Measurements from ENCODE around the gene MEGF6. TPM values are rescaled to one million over a fixed set of nuclear protein-coding genes. Genes with fewer than 3 reads are reported as not detected.

MEGF6 gene
- total and polyA plus RNA-seq, 2 experiments from 2014 or later = 11.6 to 21.9 TPM

DNA sequence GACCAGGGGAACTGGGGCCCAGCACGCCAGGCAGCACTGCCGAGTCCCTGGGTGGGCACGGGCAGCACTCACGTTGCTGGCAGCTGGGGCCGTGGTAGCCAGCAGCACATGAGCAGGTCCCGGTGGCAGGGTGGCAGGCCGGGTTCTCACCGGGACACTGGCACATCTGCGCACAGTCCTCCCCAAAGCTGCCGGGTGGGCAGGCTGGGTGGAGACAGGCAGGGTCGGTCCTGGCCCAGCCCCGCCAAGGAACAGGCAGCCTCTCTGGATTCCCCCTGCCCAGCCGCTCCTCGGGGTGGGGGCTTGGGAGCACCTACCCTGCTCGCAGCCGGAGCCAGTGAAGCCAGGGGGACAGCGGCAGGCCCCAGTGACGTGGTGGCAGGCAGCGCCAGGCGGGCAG is 114.4 kb downstream of the MEGF6 start:
- no peaks in the 10 kb centered on the region for H4K20me1 ChIP-seq (ENCODE audit: insufficient read depth, poor library complexity, severe bottlenecking)
- H3K79me2 ChIP-seq = no peaks in the 10 kb centered on the region
- no peak overlapping the region for H3K4me2 ChIP-seq
- no peaks in the 10 kb centered on the region for H3K9me3 ChIP-seq (ENCODE audit: low read depth)
- TF ChIP-seq, protein P1, sequence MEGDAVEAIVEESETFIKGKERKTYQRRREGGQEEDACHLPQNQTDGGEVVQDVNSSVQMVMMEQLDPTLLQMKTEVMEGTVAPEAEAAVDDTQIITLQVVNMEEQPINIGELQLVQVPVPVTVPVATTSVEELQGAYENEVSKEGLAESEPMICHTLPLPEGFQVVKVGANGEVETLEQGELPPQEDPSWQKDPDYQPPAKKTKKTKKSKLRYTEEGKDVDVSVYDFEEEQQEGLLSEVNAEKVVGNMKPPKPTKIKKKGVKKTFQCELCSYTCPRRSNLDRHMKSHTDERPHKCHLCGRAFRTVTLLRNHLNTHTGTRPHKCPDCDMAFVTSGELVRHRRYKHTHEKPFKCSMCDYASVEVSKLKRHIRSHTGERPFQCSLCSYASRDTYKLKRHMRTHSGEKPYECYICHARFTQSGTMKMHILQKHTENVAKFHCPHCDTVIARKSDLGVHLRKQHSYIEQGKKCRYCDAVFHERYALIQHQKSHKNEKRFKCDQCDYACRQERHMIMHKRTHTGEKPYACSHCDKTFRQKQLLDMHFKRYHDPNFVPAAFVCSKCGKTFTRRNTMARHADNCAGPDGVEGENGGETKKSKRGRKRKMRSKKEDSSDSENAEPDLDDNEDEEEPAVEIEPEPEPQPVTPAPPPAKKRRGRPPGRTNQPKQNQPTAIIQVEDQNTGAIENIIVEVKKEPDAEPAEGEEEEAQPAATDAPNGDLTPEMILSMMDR (IDR thresholded peaks at IDR 0.05; ENCODE audit: poor library complexity) = no peak
- TF ChIP-seq EZH2 (IDR thresholded peaks at IDR 0.05; ENCODE audit: borderline replicate concordance) (no peak), EZH2phosphoT487 (IDR thresholded peaks at IDR 0.05; ENCODE audit: low read depth, severe bottlenecking, unreplicated experiment) (no peak)
- H3K9me2 ChIP-seq (replicated peaks; ENCODE audit: insufficient read depth) = no peaks in the 10 kb centered on the region
- H3K27ac ChIP-seq = no peak overlapping the region
- H3K4me1 ChIP-seq (ENCODE audit: insufficient read depth) = no peaks in the 10 kb centered on the region
- no peak overlapping the region for H2AFZ ChIP-seq
- H3K4me3 ChIP-seq = no peak overlapping the region
- no peaks in the 10 kb centered on the region for H3K36me3 ChIP-seq (replicated peaks; ENCODE audit: insufficient read depth, low read depth)
- no peaks in the 10 kb centered on the region for H3K27me3 ChIP-seq
- no peak for DNase-seq (ENCODE audit: low spot score)
- WGBS (ENCODE audit: low lambda C conversion rate, missing lambda C conversion rate) = 96% methylated on average over 20 of the region's 20 CpGs

DNA sequence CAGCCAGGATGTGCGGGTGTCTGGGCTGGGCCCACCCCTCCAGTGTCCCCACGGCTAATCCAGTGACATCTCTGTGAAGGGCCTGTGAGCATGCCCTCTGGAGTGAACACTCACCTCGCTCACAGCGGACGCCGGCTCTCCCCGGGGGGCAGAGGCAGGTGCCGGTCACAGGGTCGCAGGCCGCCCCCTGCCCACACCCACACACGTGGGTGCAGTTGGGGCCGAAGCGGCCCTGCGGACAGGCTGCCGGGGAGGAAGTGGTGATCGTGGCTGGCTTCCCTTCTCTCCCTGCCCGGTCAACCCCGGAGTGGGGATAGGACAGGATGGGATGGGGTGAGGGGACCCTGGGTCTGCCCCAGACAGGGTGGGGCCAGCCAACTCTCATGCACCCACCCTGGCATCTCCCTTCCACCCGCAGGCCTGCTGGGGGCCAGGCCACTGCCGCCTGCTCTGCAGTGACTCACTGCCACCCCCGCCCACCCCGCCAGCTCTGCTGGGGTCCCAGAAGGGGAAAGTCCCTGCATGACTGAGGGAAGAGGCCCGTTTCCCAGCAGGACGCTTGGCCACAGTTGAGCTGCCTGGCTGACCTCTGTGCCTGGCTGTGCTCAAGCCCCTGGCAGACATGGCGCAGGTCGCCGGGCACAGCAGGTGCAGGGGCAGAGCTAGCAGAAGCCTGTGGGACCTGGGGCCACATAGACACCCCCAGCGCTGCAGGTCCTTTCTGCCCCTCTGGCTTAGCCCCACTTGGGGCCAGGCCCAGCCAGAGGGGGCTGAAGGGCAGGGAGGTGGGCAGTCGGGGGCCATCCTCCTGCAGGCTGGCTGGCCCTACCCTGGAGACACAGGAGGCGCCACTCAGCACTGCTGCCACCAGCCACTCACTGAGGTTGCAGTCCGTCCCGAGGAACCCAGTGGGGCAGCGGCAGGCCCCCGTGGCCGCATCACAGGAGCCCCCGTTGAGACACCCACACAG is 115.2 kb downstream of the MEGF6 start:
- TF ChIP-seq, protein P1 (IDR thresholded peaks at IDR 0.05; ENCODE audit: poor library complexity) = no peak
- TF ChIP-seq EZH2phosphoT487 (IDR thresholded peaks at IDR 0.05; ENCODE audit: low read depth, severe bottlenecking, unreplicated experiment) = no peak
- no peak for TF ChIP-seq EZH2 (IDR thresholded peaks at IDR 0.05; ENCODE audit: borderline replicate concordance)
- H3K79me2 ChIP-seq = no peaks in the 10 kb centered on the region
- H3K27me3 ChIP-seq = no peaks in the 10 kb centered on the region
- H3K4me2 ChIP-seq = no peak overlapping the region
- no peak for DNase-seq (ENCODE audit: low spot score)
- H4K20me1 ChIP-seq (ENCODE audit: insufficient read depth, poor library complexity, severe bottlenecking) = no peaks in the 10 kb centered on the region
- H3K4me3 ChIP-seq = no peak overlapping the region
- 97% methylated on average over 30 of the region's 36 CpGs for WGBS (ENCODE audit: low lambda C conversion rate, missing lambda C conversion rate)
- no peaks in the 10 kb centered on the region for H3K9me2 ChIP-seq (replicated peaks; ENCODE audit: insufficient read depth)
- H3K27ac ChIP-seq = no peak overlapping the region
- H2AFZ ChIP-seq = no peak overlapping the region
- no peaks in the 10 kb centered on the region for H3K36me3 ChIP-seq (replicated peaks; ENCODE audit: insufficient read depth, low read depth)
- H3K9me3 ChIP-seq (ENCODE audit: low read depth) = no peaks in the 10 kb centered on the region
- H3K4me1 ChIP-seq (ENCODE audit: insufficient read depth) = no peaks in the 10 kb centered on the region

DNA sequence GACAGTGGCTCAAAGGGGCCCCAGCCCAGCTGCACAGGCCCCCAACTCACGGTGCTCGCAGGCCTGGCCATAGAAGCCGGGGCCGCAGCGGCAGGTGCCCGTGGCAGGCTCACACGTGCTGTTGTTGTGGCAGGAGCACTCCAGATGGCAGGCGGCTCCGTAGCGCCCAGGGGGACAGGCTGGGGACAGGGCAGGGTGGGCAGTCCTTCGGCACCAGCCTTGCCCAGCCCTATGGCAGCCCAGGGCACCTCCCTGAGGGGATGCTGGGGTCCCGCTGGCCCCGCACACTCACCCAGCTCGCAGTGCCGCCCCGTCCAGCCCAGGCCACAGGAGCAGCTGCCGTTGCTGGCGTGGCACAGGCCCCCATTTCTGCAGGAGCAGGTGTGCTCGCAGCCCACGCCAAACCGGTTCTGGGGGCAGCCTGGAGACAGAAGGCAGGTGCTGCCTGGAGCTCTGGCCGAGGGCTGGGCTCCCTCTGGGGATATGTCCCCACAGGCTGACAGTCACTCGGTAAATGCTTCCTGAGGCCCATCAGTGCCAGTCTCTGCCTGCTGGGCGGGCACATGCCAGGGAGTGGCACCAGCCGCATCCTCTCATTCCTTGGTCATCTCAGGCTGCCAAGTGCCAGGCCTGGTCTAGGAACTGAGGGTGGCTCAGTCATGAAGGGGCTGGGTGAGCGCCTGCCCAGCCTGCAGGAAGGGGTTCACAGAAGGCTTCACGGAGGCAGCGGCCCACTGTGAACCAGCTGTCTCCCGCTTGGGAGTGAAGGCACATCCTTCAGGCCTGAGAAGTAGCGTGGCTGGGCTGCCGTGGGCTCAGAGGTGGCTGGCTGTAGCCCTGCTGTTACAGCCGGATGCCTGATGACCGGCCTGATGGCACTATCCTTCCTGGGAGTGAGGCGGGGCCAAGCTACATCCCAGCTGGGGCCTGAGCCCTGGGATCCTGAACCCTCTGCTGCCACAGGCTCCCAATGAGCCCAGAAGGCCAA is 116.7 kb downstream of the MEGF6 start:
- Histone ChIP-seq H3K79me2 (no peaks in the 10 kb centered on the region), H3K4me3 (no peak overlapping the region), H3K9me2 (replicated peaks; ENCODE audit: insufficient read depth) (no peaks in the 10 kb centered on the region), H3K4me1 (ENCODE audit: insufficient read depth) (no peaks in the 10 kb centered on the region), H3K9me3 (ENCODE audit: low read depth) (no peaks in the 10 kb centered on the region), H2AFZ (no peak overlapping the region), H4K20me1 (ENCODE audit: insufficient read depth, poor library complexity, severe bottlenecking) (no peaks in the 10 kb centered on the region), H3K4me2 (no peak overlapping the region), H3K27me3 (no peaks in the 10 kb centered on the region), H3K27ac (no peak overlapping the region), H3K36me3 (replicated peaks; ENCODE audit: insufficient read depth, low read depth) (no peaks in the 10 kb centered on the region)
- WGBS (ENCODE audit: low lambda C conversion rate, missing lambda C conversion rate) = 89% methylated on average over 31 of the region's 34 CpGs
- no peak for DNase-seq (ENCODE audit: low spot score)
- TF ChIP-seq, protein P1 (IDR thresholded peaks at IDR 0.05; ENCODE audit: poor library complexity) = no peak
- no peak for TF ChIP-seq EZH2 (IDR thresholded peaks at IDR 0.05; ENCODE audit: borderline replicate concordance)
- TF ChIP-seq EZH2phosphoT487 (IDR thresholded peaks at IDR 0.05; ENCODE audit: low read depth, severe bottlenecking, unreplicated experiment) = no peak

Data from hepatocyte (in vitro differentiated cells).